HepG2 (cell line): ENCODE data around the gene HYAL2. TPM values are rescaled to one million over a fixed set of nuclear protein-coding genes. Genes with fewer than 3 reads are reported as not detected.

Experiments
- AHR ChIP-seq: IDR thresholded peaks from 2 replicates; pipeline ENCODE4 v1.6.1; 2018; ENCODE audit warnings: missing genetic modification reagents, missing compliant biosample characterization
- ARID2 ChIP-seq: sonication (generic); formaldehyde crosslinking; IDR thresholded peaks from 2 replicates; pipeline ENCODE4 v1.8.1; 2022; ENCODE audit warnings: mild to moderate bottlenecking, missing genetic modification reagents, borderline replicate concordance
- CHD2 ChIP-seq: IDR thresholded peaks from 2 replicates; pipeline ENCODE4 v1.6.1; 2011; ENCODE audit warnings: low read depth, low read length, improper control_type of control experiment
- EP300 ChIP-seq, 3 experiments: sonication (generic) in 1 of 3; formaldehyde crosslinking in 1 of 3; IDR thresholded peaks; 2 replicates each; pipeline versions ENCODE4 v1.5.1 to v1.6.1; 2011 to 2020; ENCODE audit warnings: low read depth in 2 of 3, low read length in 2 of 3, borderline replicate concordance in 1 of 3, improper control_type of control experiment in 1 of 3, mild to moderate bottlenecking in 1 of 3, missing genetic modification reagents in 1 of 3, moderate library complexity in 1 of 3
- IKZF4 ChIP-seq: sonication (generic); formaldehyde crosslinking; IDR thresholded peaks from 2 replicates; pipeline ENCODE4 v1.5.1; 2020; ENCODE audit warnings: borderline replicate concordance, mild to moderate bottlenecking, low read depth, missing genetic modification reagents; ENCODE audit errors: not compliant biosample characterization
- IRF2 ChIP-seq: IDR thresholded peaks from 2 replicates; pipeline ENCODE4 v1.6.1; 2018; ENCODE audit warnings: missing genetic modification reagents, missing compliant biosample characterization
- ISX ChIP-seq: sonication (generic); formaldehyde crosslinking; conservative IDR thresholded peaks from 2 replicates; pipeline ENCODE4 v1.5.0; 2020; ENCODE audit warnings: missing genetic modification reagents
- JUND ChIP-seq: sonication (generic); formaldehyde crosslinking; IDR thresholded peaks from 2 replicates; pipeline ENCODE4 v1.8.0; 2022; ENCODE audit warnings: mild to moderate bottlenecking, missing genetic modification reagents
- KDM5B ChIP-seq: sonication (generic); formaldehyde crosslinking; IDR thresholded peaks from 2 replicates; pipeline ENCODE4 v1.4.0; 2020; ENCODE audit warnings: missing genetic modification reagents, mild to moderate bottlenecking, borderline replicate concordance
- LCORL ChIP-seq, 2 experiments: fragments of 450-650 bp in 1 of 2; sonication (generic) in 1 of 2; formaldehyde crosslinking in 1 of 2; IDR thresholded peaks; 2 replicates each; pipeline versions ENCODE4 v1.5.0 to v1.6.1; 2017 to 2020; ENCODE audit warnings: antibody characterized with exemption in 1 of 2, missing genetic modification reagents in 1 of 2
- MED8 ChIP-seq: sonication (generic); formaldehyde crosslinking; IDR thresholded peaks from 2 replicates; pipeline ENCODE4 v1.8.1; 2023; ENCODE audit warnings: mild to moderate bottlenecking, missing genetic modification reagents; ENCODE audit not compliant: insufficient replicate concordance
- MEIS1 ChIP-seq: sonication (generic); formaldehyde crosslinking; IDR thresholded peaks from 2 replicates; pipeline ENCODE4 v1.9.0; 2021; ENCODE audit warnings: mild to moderate bottlenecking, missing genetic modification reagents, moderate library complexity, borderline replicate concordance
- MYC ChIP-seq: sonication (generic); formaldehyde crosslinking; IDR thresholded peaks from 2 replicates; pipeline ENCODE4 v1.9.0; 2021; ENCODE audit warnings: missing genetic modification reagents, borderline replicate concordance
- NFYC ChIP-seq: IDR thresholded peaks from 2 replicates; pipeline ENCODE4 v1.6.1; 2016; ENCODE audit warnings: missing genetic modification reagents, missing compliant biosample characterization
- PHF8 ChIP-seq: sonication (generic); formaldehyde crosslinking; IDR thresholded peaks from 2 replicates; pipeline ENCODE4 v1.5.0; 2020; ENCODE audit warnings: missing genetic modification reagents
- PRPF4 ChIP-seq: fragments of 200-400 bp; formaldehyde crosslinking; IDR thresholded peaks from 2 replicates; pipeline ENCODE4 v1.6.1; 2016; ENCODE audit warnings: low read length, low read depth; ENCODE audit not compliant: poor library complexity, severe bottlenecking
- RORA ChIP-seq: sonication (generic); formaldehyde crosslinking; IDR thresholded peaks from 2 replicates; pipeline ENCODE4 v1.5.0; 2020; ENCODE audit warnings: mild to moderate bottlenecking, missing genetic modification reagents, moderate library complexity
- STAT5B ChIP-seq: sonication (generic); formaldehyde crosslinking; IDR thresholded peaks from 2 replicates; pipeline ENCODE4 v1.4.0; 2020; ENCODE audit warnings: missing genetic modification reagents
- ZBTB42 ChIP-seq: sonication (generic); formaldehyde crosslinking; IDR thresholded peaks from 2 replicates; pipeline ENCODE4 v1.5.0; 2020; ENCODE audit warnings: mild to moderate bottlenecking, missing genetic modification reagents
- ZC3H13 ChIP-seq: sonication (generic); formaldehyde crosslinking; IDR thresholded peaks from 2 replicates; pipeline ENCODE4 v1.8.1; 2023; ENCODE audit warnings: mild to moderate bottlenecking, missing genetic modification reagents, moderate library complexity
- ZNF205 ChIP-seq: IDR thresholded peaks from 2 replicates; pipeline ENCODE4 v1.6.1; 2018; ENCODE audit warnings: missing biosample characterization, missing genetic modification reagents
- ZNF224 ChIP-seq: sonication (generic); formaldehyde crosslinking; IDR thresholded peaks from 2 replicates; pipeline ENCODE4 v1.5.0; 2020; ENCODE audit warnings: mild to moderate bottlenecking, missing genetic modification reagents
- ZNF3 ChIP-seq: IDR thresholded peaks from 2 replicates; pipeline ENCODE4 v1.7.0; 2017; ENCODE audit warnings: inconsistent platforms
- ZNF34 ChIP-seq: sonication (generic); formaldehyde crosslinking; IDR thresholded peaks from 2 replicates; pipeline ENCODE4 v1.4.0; 2020; ENCODE audit warnings: mild to moderate bottlenecking, missing genetic modification reagents, borderline replicate concordance
- ZNF468 ChIP-seq: sonication (generic); formaldehyde crosslinking; IDR thresholded peaks from 2 replicates; pipeline ENCODE4 v1.8.0; 2022; ENCODE audit warnings: mild to moderate bottlenecking, moderate library complexity, missing genetic modification reagents
- ZNF549 ChIP-seq: sonication (generic); formaldehyde crosslinking; IDR thresholded peaks from 2 replicates; pipeline ENCODE4 v1.5.0; 2020; ENCODE audit warnings: missing genetic modification reagents
- ZSCAN9 ChIP-seq: IDR thresholded peaks from 2 replicates; pipeline ENCODE4 v1.6.1; 2016; ENCODE audit warnings: borderline replicate concordance
- polyA plus RNA-seq, 8 experiments: library from polyadenylated mRNA; depleted of rRNA in 3 of 8; stranded (reverse) in 7 of 8; unstranded in 1 of 8; fragments of >200 nt; fragmentation: Illumina TruSeq in 4 of 8; extraction: Trizol in 4 of 8; gene quantifications; 2 replicates each; pipeline versions ENCODE4 v1.2.1 to v1.2.3, GENCODE V29; 2011 to 2016; ENCODE audit warnings: low read depth in 4 of 8, missing spikeins in 1 of 8, mixed read lengths in 1 of 8; ENCODE audit not compliant: insufficient read depth in 1 of 8
- total RNA-seq, 5 experiments: library from RNA; depleted of rRNA; stranded (reverse); fragments of >200 nt; fragmentation: Illumina TruSeq; extraction: Trizol; gene quantifications; 2 replicates each; pipeline ENCODE4 v1.2.3, GENCODE V29; 2016; ENCODE audit warnings: low read depth in 1 of 5
- TF ChIP-seq, protein P1 (sequence below): sonication (generic); formaldehyde crosslinking; IDR thresholded peaks from 2 replicates; pipeline ENCODE4 v1.5.0; 2020; ENCODE audit warnings: missing genetic modification reagents
- TF ChIP-seq, protein P2 (sequence below): sonication (generic); formaldehyde crosslinking; IDR thresholded peaks from 2 replicates; pipeline ENCODE4 v1.5.0; 2020; ENCODE audit warnings: mild to moderate bottlenecking, missing genetic modification reagents
- TF ChIP-seq, protein P3 (sequence below): sonication (generic); formaldehyde crosslinking; IDR thresholded peaks from 2 replicates; pipeline ENCODE4 v1.8.1; 2023; ENCODE audit warnings: mild to moderate bottlenecking, moderate library complexity, missing genetic modification reagents

The HYAL2 gene
- total and polyA plus RNA-seq, 2 of the 13 experiments (the other 11 are each of a cell fraction or from before 2014, with no cell fraction given), result 76.2 to 102 TPM

DNA sequence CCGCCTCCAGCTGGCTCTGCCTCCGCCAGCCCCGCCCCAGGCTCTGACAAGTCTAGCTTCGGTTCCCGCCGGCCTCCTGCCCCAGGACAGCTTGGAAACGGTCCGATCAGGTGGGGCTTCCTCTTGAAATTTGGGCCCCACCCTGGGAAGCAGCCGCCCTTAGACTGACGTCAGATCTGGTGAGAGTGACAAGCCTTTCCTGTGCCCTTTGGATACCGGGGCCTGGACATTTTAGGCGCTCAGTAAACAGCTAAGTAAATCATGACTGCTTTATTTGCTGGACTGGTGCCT, 23.0 kb downstream of the HYAL2 start (continued):
- no peak for TF ChIP-seq ZNF34 (CRISPR knock-in tag)
- TF ChIP-seq MYC (CRISPR knock-in tag), result no peak
- TF ChIP-seq ZSCAN9 (CRISPR knock-in tag), result no peak
- TF ChIP-seq ZNF549, result no peak
- TF ChIP-seq RORA (CRISPR knock-in tag), result no peak
- TF ChIP-seq LCORL (IDR thresholded peaks at IDR 0.05), result peak; percentile 66; the same call in 1 of the 2 replicates
- peak; percentile 99 for TF ChIP-seq LCORL (CRISPR knock-in tag; IDR thresholded peaks at IDR 0.05)
- TF ChIP-seq, protein P1, sequence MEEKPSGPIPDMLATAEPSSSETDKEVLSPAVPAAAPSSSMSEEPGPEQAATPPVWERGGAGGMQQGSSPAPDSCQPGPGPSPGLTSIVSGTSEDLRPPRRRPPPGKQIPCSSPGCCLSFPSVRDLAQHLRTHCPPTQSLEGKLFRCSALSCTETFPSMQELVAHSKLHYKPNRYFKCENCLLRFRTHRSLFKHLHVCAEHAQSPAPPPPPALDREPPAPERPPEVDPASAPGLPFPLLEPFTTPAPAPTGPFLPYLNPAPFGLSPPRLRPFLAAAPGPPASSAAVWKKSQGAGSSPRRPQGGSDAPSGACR (CRISPR knock-in tag), result no peak
- TF ChIP-seq MED8, result peak; percentile 52
- TF ChIP-seq ZNF468 (CRISPR knock-in tag), result no peak
- TF ChIP-seq JUND (CRISPR knock-in tag), result no peak
- TF ChIP-seq ISX (CRISPR knock-in tag), result 0 out of 2 replicates have a peak, but pooled peaks have one; percentile 33
- TF ChIP-seq, protein P2, sequence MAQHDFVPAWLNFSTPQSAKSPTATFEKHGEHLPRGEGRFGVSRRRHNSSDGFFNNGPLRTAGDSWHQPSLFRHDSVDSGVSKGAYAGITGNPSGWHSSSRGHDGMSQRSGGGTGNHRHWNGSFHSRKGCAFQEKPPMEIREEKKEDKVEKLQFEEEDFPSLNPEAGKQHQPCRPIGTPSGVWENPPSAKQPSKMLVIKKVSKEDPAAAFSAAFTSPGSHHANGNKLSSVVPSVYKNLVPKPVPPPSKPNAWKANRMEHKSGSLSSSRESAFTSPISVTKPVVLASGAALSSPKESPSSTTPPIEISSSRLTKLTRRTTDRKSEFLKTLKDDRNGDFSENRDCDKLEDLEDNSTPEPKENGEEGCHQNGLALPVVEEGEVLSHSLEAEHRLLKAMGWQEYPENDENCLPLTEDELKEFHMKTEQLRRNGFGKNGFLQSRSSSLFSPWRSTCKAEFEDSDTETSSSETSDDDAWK (CRISPR knock-in tag), result no peak
- TF ChIP-seq NFYC (CRISPR knock-in tag), result no peak
- TF ChIP-seq ZC3H13 (CRISPR knock-in tag), result peak; percentile 93
- TF ChIP-seq IKZF4, result no peak
- no peak for TF ChIP-seq ZNF224 (CRISPR knock-in tag)
- 0 out of 2 replicates have a peak, but pooled peaks have one; percentile 42 for TF ChIP-seq MEIS1 (CRISPR knock-in tag)
- no peak for TF ChIP-seq ZNF3 (CRISPR knock-in tag)
- TF ChIP-seq ZBTB42 (CRISPR knock-in tag), result no peak
- peak; percentile 24 to 55; a peak in 2 of 4 replicates for TF ChIP-seq EP300 (IDR thresholded peaks at IDR 0.05; ENCODE audit: low read depth in 2 of 2, low read length in 2 of 2)
- TF ChIP-seq EP300 (CRISPR knock-in tag; IDR thresholded peaks at IDR 0.05; ENCODE audit: borderline replicate concordance), result no peak
- no peak for TF ChIP-seq PRPF4
- TF ChIP-seq IRF2 (CRISPR knock-in tag), result no peak; the same call in 1 of the 2 replicates
- no peak for TF ChIP-seq CHD2
- TF ChIP-seq AHR (CRISPR knock-in tag), result no peak
- 0 out of 2 replicates have a peak, but pooled peaks have one; percentile 10 for TF ChIP-seq PHF8 (CRISPR knock-in tag)
- no peak for TF ChIP-seq KDM5B (CRISPR knock-in tag)
- peak; percentile 77; the same call in 1 of the 2 replicates for TF ChIP-seq ARID2 (CRISPR knock-in tag)
- TF ChIP-seq, protein P3, sequence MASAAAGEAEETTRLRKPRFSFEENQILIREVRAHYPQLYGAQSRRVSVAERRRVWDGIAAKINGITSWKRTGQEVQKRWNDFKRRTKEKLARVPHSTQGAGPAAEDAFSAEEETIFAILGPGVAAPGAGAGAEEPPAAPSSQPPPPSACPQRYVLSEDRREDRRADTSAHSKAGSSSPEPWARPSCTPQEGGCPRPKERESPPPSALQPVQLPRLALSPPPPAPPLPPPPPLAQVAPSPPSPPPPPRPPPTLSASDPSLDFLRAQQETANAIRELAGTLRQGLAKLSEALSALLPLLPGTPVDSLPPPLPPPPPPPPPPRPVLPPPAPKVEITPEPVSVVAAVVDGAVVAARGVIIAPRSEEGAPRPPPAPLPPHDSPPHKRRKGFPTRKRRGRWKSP (CRISPR knock-in tag), result no peak
- no peak for TF ChIP-seq STAT5B (CRISPR knock-in tag)
- peak; percentile 98 for TF ChIP-seq ZNF205 (CRISPR knock-in tag)
